GM12891 (cell line): ENCODE results near the gene ARHGAP18.

ENCODE experiments used
- PAX5 ChIP-seq: IDR thresholded peaks from 2 replicates; pipeline ENCODE4 v1.6.1; 2011; ENCODE audit warnings: low read length, moderate library complexity, mild to moderate bottlenecking; ENCODE audit not compliant: insufficient read depth, severe bottlenecking
- POLR2A ChIP-seq: IDR thresholded peaks from 2 replicates; pipeline ENCODE4 v1.6.1; 2011; ENCODE audit warnings: low read depth, low read length, control low read depth
- POLR2AphosphoS5 ChIP-seq: IDR thresholded peaks from 2 replicates; pipeline ENCODE4 v1.6.1; 2011; ENCODE audit warnings: low read depth, low read length, control low read depth
- POU2F2 ChIP-seq: IDR thresholded peaks from 2 replicates; pipeline ENCODE4 v1.6.1; 2011; ENCODE audit warnings: low read depth, mild to moderate bottlenecking, control low read depth, low read length, moderate library complexity
- SPI1 ChIP-seq: IDR thresholded peaks from 2 replicates; pipeline ENCODE4 v1.6.1; 2011; ENCODE audit warnings: low read depth, low read length, control low read depth
- TAF1 ChIP-seq: IDR thresholded peaks from 2 replicates; pipeline ENCODE4 v1.6.1; 2011; ENCODE audit warnings: low read depth, low read length, control low read depth

DNA sequence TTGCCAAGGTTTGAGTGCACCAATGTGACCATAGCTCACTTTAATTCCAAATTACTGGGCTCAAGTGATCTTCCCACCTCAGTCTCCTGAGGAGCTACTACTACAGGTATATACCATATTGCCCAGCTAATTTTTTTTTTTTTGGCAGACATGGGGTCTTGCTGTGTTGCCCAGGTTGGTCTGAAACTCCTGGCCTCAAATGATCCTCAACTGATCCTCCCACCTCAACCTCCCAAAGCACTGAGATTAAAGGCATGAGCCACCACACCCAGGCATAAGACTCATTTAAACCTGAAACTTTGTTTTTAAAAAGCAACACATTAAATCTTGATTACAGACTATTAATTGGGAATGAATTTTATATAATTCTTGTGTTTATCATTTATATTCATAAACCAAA is 67.7 kb downstream of the ARHGAP18 start:
- TF ChIP-seq TAF1 (no peak), POLR2AphosphoS5 (no peak), POLR2A (no peak), PAX5 (no peak), POU2F2 (no peak), SPI1 (no peak)
